Renal pelvis (tissue), 12 donors: ENCODE data around the gene YIPF2. TPM values are rescaled to one million over a fixed set of nuclear protein-coding genes. Genes with fewer than 3 reads are reported as not detected.
"Not testable (repeated sequence)": the region's sequence is repeated elsewhere in the genome, so short reads cannot be mapped to it uniquely, and the experiment has no call there.

Experiments
- DNase-seq: peaks from one replicate; pipeline ENCODE4 v3.0.0-alpha.2; 2013
- long read RNA-seq, 16 experiments: transcript quantifications; one replicate each; lab custom pipeline, GENCODE V29; 2026
- polyA plus RNA-seq, 3 donors: library from polyadenylated mRNA; unstranded; fragments of 120-200 nt; gene quantifications; one replicate each; pipeline ENCODE4 v1.2.1, GENCODE V29; 2013; ENCODE audit not compliant: insufficient read length in 3 of 3

Gene YIPF2
- polyA plus RNA-seq: 10 to 100 TPM; 44.5 to 53.1 (median 49.5) TPM
- long read RNA-seq, donor 1, transcript YIPF2-204 (10 exons, 1,550 nt): major isoform, 5 of 17 reads
- long read RNA-seq, donor 1, partial matches to known transcripts: 12 of 17 reads
- long read RNA-seq, donor 1, other reads (novel, unspliced or antisense): 0 of 17 reads
- long read RNA-seq, donor 2, transcript YIPF2-204 (10 exons, 1,550 nt): major isoform, 10 of 125 reads
- long read RNA-seq, donor 2, transcript YIPF2-201 (10 exons, 2,087 nt): minor isoform, 5 of 125 reads
- long read RNA-seq, donor 2, partial matches to known transcripts: 92 of 125 reads
- long read RNA-seq, donor 2, other reads (novel, unspliced or antisense): 16 of 125 reads
- long read RNA-seq, donor 3, transcript YIPF2-204 (10 exons, 1,550 nt): major isoform, 6 of 11 reads
- long read RNA-seq, donor 3, partial matches to known transcripts: 0 of 11 reads
- long read RNA-seq, donor 3, other reads (novel, unspliced or antisense): 0 of 11 reads
- long read RNA-seq, donor 4, transcript YIPF2-204 (10 exons, 1,550 nt): major isoform, 13 of 27 reads
- long read RNA-seq, donor 4, partial matches to known transcripts: 12 of 27 reads
- long read RNA-seq, donor 4, other reads (novel, unspliced or antisense): 0 of 27 reads
- long read RNA-seq, donor 5, transcript YIPF2-204 (10 exons, 1,550 nt): major isoform, 5 of 5 reads
- long read RNA-seq, donor 5, partial matches to known transcripts: 0 of 5 reads
- long read RNA-seq, donor 5, other reads (novel, unspliced or antisense): 0 of 5 reads
- long read RNA-seq, donor 6, transcript YIPF2-204 (10 exons, 1,550 nt): major isoform, 7 of 16 reads
- long read RNA-seq, donor 6, partial matches to known transcripts: 5 of 16 reads
- long read RNA-seq, donor 6, other reads (novel, unspliced or antisense): 0 of 16 reads
- long read RNA-seq, donor 7, transcript YIPF2-204 (10 exons, 1,550 nt): major isoform, 11 of 14 reads
- long read RNA-seq, donor 7, partial matches to known transcripts: 0 of 14 reads
- long read RNA-seq, donor 7, other reads (novel, unspliced or antisense): 0 of 14 reads
- long read RNA-seq, donor 8, partial matches to known transcripts: 0 of 5 reads
- long read RNA-seq, donor 8, other reads (novel, unspliced or antisense): 0 of 5 reads
- long read RNA-seq, donor 9, transcript YIPF2-204 (10 exons, 1,550 nt): major isoform, 16 of 24 reads
- long read RNA-seq, donor 9, transcript YIPF2-201 (10 exons, 2,087 nt): minor isoform, 6 of 24 reads
- long read RNA-seq, donor 9, partial matches to known transcripts: 0 of 24 reads
- long read RNA-seq, donor 9, other reads (novel, unspliced or antisense): 0 of 24 reads
- long read RNA-seq, donor 10, transcript YIPF2-204 (10 exons, 1,550 nt): major isoform, 5 of 47 reads
- long read RNA-seq, donor 10, partial matches to known transcripts: 41 of 47 reads
- long read RNA-seq, donor 10, other reads (novel, unspliced or antisense): 0 of 47 reads
- long read RNA-seq, donor 11, partial matches to known transcripts: 0 of 7 reads
- long read RNA-seq, donor 11, other reads (novel, unspliced or antisense): 0 of 7 reads
- long read RNA-seq, donor 12, transcript YIPF2-204 (10 exons, 1,550 nt): major isoform, 16 of 25 reads
- long read RNA-seq, donor 12, partial matches to known transcripts: 5 of 25 reads
- long read RNA-seq, donor 12, other reads (novel, unspliced or antisense): 0 of 25 reads
- long read RNA-seq, donor 13, partial matches to known transcripts: 5 of 8 reads
- long read RNA-seq, donor 13, other reads (novel, unspliced or antisense): 0 of 8 reads
- long read RNA-seq, donor 14: 0 reads
- long read RNA-seq, donor 15: 0 reads
- long read RNA-seq, donor 16, transcript YIPF2-204 (10 exons, 1,550 nt): major isoform, 10 of 16 reads
- long read RNA-seq, donor 16, partial matches to known transcripts: 0 of 16 reads
- long read RNA-seq, donor 16, other reads (novel, unspliced or antisense): 0 of 16 reads

- DNase-seq: peak; percentile 99
These were observed at the start of gene YIPF2, which contains the start of gene TIMM29 for GRCh38 chr19:10928563-10929401. TSS of gene YIPF2 (minus strand) at chr19:10928639. CDS start at chr19:10928410, 229 bp downstream. TSS of gene TIMM29 (plus strand) at chr19:10928811. CDS start at chr19:10928823, 12 bp downstream.

GRCh38 chr19:10977742-10978092 lies 49.3 kb upstream of the YIPF2 start:
- DNase-seq: no peak

GRCh38 chr19:10976131-10976892 lies 47.9 kb upstream of the YIPF2 start:
- no peak for DNase-seq

- DNase-seq: peak; percentile 71
These were observed 47.1 kb upstream of the YIPF2 start for GRCh38 chr19:10975374-10976130.

DNA sequence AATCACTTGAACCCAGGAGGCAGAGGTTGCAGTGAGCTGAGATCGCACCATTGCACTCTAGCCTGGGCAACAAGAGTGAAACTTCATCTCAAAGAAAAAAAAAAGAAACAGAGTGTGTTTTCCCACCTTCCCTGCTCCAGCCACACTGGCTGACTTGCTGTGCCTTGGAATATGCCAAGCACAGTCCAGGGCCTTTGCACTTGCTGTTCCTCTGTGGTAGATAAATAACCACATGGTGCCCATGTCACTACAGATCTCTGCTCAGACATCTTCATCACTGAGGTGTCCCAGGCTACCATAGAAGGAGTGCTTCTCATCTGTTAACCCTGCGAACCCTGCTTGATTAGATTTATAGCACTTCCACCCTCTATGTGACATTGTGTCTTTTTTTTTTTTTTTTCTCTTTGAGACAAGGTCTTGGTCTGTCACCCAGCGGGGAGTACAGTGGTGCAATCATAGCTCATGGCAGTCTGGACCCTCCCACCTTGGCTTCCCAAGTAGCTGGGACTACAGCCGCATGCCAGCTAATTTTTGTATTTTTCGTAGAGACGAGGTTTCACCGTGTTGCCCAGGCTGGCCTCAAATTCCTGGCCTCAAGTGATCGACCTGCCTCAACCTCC lies 42.8 kb upstream of the YIPF2 start:
- DNase-seq: no peak

- no peak for DNase-seq
These were observed 40.2 kb upstream of the YIPF2 start for GRCh38 chr19:10968527-10969135.

DNA sequence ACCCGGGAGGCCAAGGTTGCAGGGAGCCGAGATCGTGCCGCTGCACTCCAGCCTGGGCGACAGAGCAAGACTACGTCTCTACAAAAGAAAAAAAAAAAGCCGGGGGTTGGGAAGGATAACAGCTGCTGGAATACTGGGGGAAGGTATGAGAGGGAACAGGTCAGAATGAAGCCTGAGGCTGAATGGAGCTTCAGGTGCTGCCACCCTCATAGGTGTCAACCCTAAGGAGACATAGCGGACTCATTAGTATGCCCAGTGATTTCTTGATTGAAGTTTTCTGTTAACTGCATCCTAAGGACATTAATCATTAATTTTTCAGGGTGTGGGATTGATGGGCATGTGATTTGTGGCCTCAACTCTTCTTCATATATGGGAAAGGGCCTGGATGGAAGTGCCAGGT lies 38.4 kb upstream of the YIPF2 start:
- no peak for DNase-seq

GRCh38 chr19:10965398-10965797 lies 37.0 kb upstream of the YIPF2 start:
- DNase-seq: no peak

DNA sequence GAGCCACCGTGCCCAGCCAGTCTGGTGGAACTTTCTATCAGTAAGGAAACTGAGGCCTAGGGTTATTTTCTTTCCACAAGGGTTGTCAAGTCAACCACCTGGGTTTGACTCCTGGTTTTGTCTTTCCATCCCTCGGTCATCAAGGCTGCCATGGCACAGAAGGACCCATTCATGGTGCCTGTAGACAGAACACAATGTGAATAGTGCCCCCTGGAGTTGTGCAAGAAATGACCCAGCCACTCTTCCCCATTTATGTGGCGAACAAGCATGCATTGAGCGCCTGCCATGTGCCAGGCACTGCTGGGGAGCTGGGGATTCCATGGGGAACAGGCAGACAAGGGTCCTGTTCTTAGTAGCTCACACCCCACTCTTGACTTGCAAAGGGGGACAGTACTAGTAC lies 36.5 kb upstream of the YIPF2 start:
- no peak for DNase-seq

DNA sequence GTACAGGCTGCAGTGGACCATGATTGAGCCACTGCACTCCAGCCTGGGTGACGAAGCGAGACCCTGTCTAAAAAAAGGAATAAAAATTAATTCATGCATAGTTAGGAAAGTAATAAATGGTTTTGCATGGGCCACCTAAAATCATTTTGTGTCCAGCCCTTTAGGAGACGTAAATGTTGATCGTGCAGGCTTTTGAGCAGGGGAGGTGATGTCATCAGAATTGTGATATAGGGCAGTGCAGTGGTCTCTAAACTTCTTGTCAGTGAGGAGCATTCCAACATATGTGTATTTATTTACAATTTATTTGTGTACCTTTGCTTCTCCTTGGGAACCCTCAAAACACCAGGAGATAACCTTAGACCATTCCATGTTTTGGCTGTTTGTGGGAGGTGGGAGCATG lies 35.4 kb upstream of the YIPF2 start:
- no peak for DNase-seq

GRCh38 chr19:10962863-10963262 lies 34.4 kb upstream of the YIPF2 start:
- DNase-seq: no peak

DNA sequence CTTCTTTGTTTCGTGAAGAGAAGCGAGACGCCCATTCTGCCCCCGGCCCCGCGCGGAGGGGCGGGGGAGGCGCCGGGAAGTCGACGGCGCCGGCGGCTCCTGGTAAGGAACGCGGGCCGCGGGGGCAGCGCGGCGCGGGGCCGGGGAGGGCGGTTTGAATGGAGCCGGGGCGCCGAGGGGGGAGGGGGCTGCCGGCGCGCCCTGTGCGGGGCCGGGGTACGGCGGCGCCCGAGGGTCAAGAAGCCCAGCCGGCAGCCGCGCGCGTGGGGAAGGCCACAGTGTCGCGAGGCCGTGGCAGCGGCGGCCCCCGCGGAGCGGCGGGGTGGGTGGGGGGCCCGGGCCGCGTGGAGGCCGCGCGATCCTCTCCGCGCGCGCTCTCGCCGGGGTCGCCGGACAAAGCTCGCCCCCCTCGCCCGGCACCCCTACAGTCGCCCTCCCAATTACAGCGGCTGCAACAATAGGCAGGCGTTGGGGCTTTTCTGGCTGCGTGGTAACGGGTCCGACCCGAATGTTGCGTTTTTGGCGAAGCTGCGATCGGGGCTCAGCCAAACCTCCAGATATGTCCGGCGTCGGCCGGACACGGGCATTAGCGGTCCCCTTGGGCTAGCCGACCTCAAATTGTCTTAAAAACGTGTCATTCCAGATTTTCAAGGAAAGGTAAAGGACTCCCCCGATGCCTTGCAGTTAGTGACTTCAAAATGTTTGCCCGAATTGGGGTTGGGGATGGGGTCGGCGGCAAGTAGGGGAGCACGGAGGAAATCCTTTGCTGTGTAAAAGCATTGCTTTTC lies 32.8 kb upstream of the YIPF2 start:
- DNase-seq: no peak

- peak; percentile 96 for DNase-seq
These were observed 32.1 kb upstream of the YIPF2 start, which contains the start of gene SMARCA4 for GRCh38 chr19:10960314-10961072. TSS of gene SMARCA4 (plus strand) at chr19:10961030. CDS start at chr19:10984152, 23,122 bp downstream.

DNA sequence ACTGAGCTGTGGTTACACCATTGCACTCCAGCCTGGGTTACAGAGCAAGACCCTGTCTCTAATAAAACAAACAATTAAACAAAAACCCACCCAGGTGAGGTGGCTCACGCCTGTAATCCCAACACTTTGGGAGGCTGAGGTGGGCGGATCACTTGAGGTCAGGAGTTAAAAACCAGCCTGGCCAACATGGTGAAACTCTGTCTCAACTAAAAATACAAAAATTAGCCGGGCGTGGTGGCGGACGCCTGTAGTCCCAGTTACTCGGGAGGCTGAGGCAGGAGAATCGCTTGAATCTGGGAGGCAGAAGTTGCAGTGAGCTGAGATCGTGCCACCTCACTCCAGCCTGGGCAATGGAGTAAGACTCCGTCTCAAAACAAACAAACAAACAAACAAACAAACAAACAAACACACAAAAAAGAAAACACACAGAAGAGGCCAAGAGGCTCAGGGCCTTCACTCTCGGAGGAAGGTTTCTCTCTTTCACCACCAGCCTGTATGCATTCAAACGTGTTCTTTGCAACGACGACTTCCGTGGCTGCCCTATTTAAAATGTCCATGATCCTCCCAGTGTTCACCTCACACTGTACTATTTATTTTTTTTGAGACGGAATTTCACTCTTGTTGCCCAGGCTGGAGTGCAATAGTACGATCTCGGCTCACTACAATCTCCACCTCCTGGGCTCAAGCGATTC lies 31.0 kb upstream of the YIPF2 start:
- DNase-seq: not testable (repeated sequence)

GRCh38 chr19:10952809-10953208 lies 24.4 kb upstream of the YIPF2 start:
- DNase-seq: no peak
